HepG2 (cell line): ENCODE results near the gene TMED6. TPM values are rescaled to one million over a fixed set of nuclear protein-coding genes. Genes with fewer than 3 reads are reported as not detected.

ENCODE experiments used
- ATF5 ChIP-seq: sonication (generic); formaldehyde crosslinking; IDR thresholded peaks from 2 replicates; pipeline ENCODE4 v1.4.0; 2020; ENCODE audit warnings: mild to moderate bottlenecking, low read depth, missing genetic modification reagents
- BRD4 ChIP-seq: sonication (generic); formaldehyde crosslinking; IDR thresholded peaks from 2 replicates; pipeline ENCODE4 v1.4.0; 2020; ENCODE audit warnings: missing genetic modification reagents
- CBX1 ChIP-seq: IDR thresholded peaks from one replicate; pipeline ENCODE4 v1.6.1; 2016; ENCODE audit warnings: antibody characterized with exemption, low read depth
- CREB3 ChIP-seq: sonication (generic); formaldehyde crosslinking; IDR thresholded peaks from 2 replicates; pipeline ENCODE4 v1.5.0; 2020; ENCODE audit warnings: missing genetic modification reagents
- DBP ChIP-seq: sonication (generic); formaldehyde crosslinking; IDR thresholded peaks from 2 replicates; pipeline ENCODE4 v1.4.0; 2020; ENCODE audit warnings: missing genetic modification reagents; ENCODE audit errors: not compliant biosample characterization
- EP300 ChIP-seq, 3 experiments: sonication (generic) in 1 of 3; formaldehyde crosslinking in 1 of 3; IDR thresholded peaks; 2 replicates each; pipeline versions ENCODE4 v1.5.1 to v1.6.1; 2011 to 2020; ENCODE audit warnings: low read depth in 2 of 3, low read length in 2 of 3, borderline replicate concordance in 1 of 3, improper control_type of control experiment in 1 of 3, mild to moderate bottlenecking in 1 of 3, missing genetic modification reagents in 1 of 3, moderate library complexity in 1 of 3
- GATAD2A ChIP-seq: IDR thresholded peaks from 2 replicates; pipeline ENCODE4 v1.6.1; 2016
- HBP1 ChIP-seq: IDR thresholded peaks from 2 replicates; pipeline ENCODE4 v1.6.1; 2016; ENCODE audit warnings: low read depth, control low read depth
- LBX2 ChIP-seq: sonication (generic); formaldehyde crosslinking; IDR thresholded peaks from 2 replicates; pipeline ENCODE4 v1.5.0; 2020; ENCODE audit warnings: missing genetic modification reagents, mild to moderate bottlenecking, borderline replicate concordance
- MXD3 ChIP-seq: IDR thresholded peaks from 2 replicates; pipeline ENCODE4 v1.6.1; 2016; ENCODE audit warnings: mild to moderate bottlenecking, missing biosample characterization, missing genetic modification reagents
- NFKBIZ ChIP-seq: IDR thresholded peaks from 2 replicates; pipeline ENCODE4 v1.6.1; 2018; ENCODE audit warnings: missing genetic modification reagents, missing compliant biosample characterization
- PATZ1 ChIP-seq: sonication (generic); formaldehyde crosslinking; IDR thresholded peaks from 2 replicates; pipeline ENCODE4 v1.4.0; 2020; ENCODE audit warnings: missing genetic modification reagents
- RFX1 ChIP-seq: fragments of 450-650 bp; IDR thresholded peaks from 2 replicates; pipeline ENCODE4 v1.6.1; 2017
- TAF15 ChIP-seq: fragments of 200-400 bp; formaldehyde crosslinking; IDR thresholded peaks from one replicate; pipeline ENCODE4 v1.6.1; 2018; ENCODE audit warnings: mild to moderate bottlenecking, low read depth, low read length; ENCODE audit not compliant: poor library complexity, severe bottlenecking
- TOE1 ChIP-seq: sonication (generic); formaldehyde crosslinking; IDR thresholded peaks from 2 replicates; pipeline ENCODE4 v1.4.0; 2020; ENCODE audit warnings: mild to moderate bottlenecking, missing genetic modification reagents
- YEATS2 ChIP-seq: sonication (generic); formaldehyde crosslinking; IDR thresholded peaks from 2 replicates; pipeline ENCODE4 v1.4.0; 2020; ENCODE audit warnings: missing genetic modification reagents, borderline replicate concordance
- ZNF326 ChIP-seq: sonication (generic); formaldehyde crosslinking; IDR thresholded peaks from 2 replicates; pipeline ENCODE4 v1.4.0; 2020; ENCODE audit warnings: missing genetic modification reagents, borderline replicate concordance
- ZNF335 ChIP-seq: sonication (generic); formaldehyde crosslinking; IDR thresholded peaks from 2 replicates; pipeline ENCODE4 v1.4.0; 2020; ENCODE audit warnings: missing genetic modification reagents
- ZNF34 ChIP-seq: sonication (generic); formaldehyde crosslinking; IDR thresholded peaks from 2 replicates; pipeline ENCODE4 v1.4.0; 2020; ENCODE audit warnings: mild to moderate bottlenecking, missing genetic modification reagents, borderline replicate concordance
- ZNF549 ChIP-seq: sonication (generic); formaldehyde crosslinking; IDR thresholded peaks from 2 replicates; pipeline ENCODE4 v1.5.0; 2020; ENCODE audit warnings: missing genetic modification reagents
- ZNF607 ChIP-seq: sonication (generic); formaldehyde crosslinking; IDR thresholded peaks from 2 replicates; pipeline ENCODE4 v1.5.1; 2020; ENCODE audit warnings: missing genetic modification reagents, mild to moderate bottlenecking, borderline replicate concordance
- ZNF761 ChIP-seq: sonication (generic); formaldehyde crosslinking; conservative IDR thresholded peaks from 2 replicates; pipeline ENCODE4 v1.4.0; 2020; ENCODE audit warnings: mild to moderate bottlenecking, missing genetic modification reagents
- ZNF781 ChIP-seq: sonication (generic); formaldehyde crosslinking; IDR thresholded peaks from 2 replicates; pipeline ENCODE4 v1.5.1; 2020; ENCODE audit warnings: borderline replicate concordance, mild to moderate bottlenecking, missing genetic modification reagents; ENCODE audit errors: not compliant biosample characterization
- polyA plus RNA-seq, 8 experiments: library from polyadenylated mRNA; depleted of rRNA in 3 of 8; stranded (reverse) in 7 of 8; unstranded in 1 of 8; fragments of >200 nt; fragmentation: Illumina TruSeq in 4 of 8; extraction: Trizol in 4 of 8; gene quantifications; 2 replicates each; pipeline versions ENCODE4 v1.2.1 to v1.2.3, GENCODE V29; 2011 to 2016; ENCODE audit warnings: low read depth in 4 of 8, missing spikeins in 1 of 8, mixed read lengths in 1 of 8; ENCODE audit not compliant: insufficient read depth in 1 of 8
- total RNA-seq, 5 experiments: library from RNA; depleted of rRNA; stranded (reverse); fragments of >200 nt; fragmentation: Illumina TruSeq; extraction: Trizol; gene quantifications; 2 replicates each; pipeline ENCODE4 v1.2.3, GENCODE V29; 2016; ENCODE audit warnings: low read depth in 1 of 5

TMED6 gene
- total and polyA plus RNA-seq, 2 of the 13 experiments (the other 11 are each of a cell fraction or from before 2014, with no cell fraction given) = 9.8 to 14.4 TPM

GRCh38 chr16:69397821-69398521 is 46.4 kb upstream of the TMED6 start (continued):
- TF ChIP-seq ATF5 (CRISPR knock-in tag) = no peak
- TF ChIP-seq RFX1 = no peak
- no peak for TF ChIP-seq ZNF34 (CRISPR knock-in tag)
- TF ChIP-seq LBX2 (CRISPR knock-in tag) = no peak
- peak in 1 of 2 experiments; percentile 55; a peak in 1 of 4 replicates for TF ChIP-seq EP300 (IDR thresholded peaks at IDR 0.05; ENCODE audit: low read depth in 2 of 2, low read length in 2 of 2)
- no peak for TF ChIP-seq EP300 (CRISPR knock-in tag; IDR thresholded peaks at IDR 0.05; ENCODE audit: borderline replicate concordance)
- TF ChIP-seq ZNF607 (CRISPR knock-in tag) = peak; percentile 82; the same call in 1 of the 2 replicates
- no peak for TF ChIP-seq NFKBIZ (CRISPR knock-in tag)
- TF ChIP-seq BRD4 (CRISPR knock-in tag) = 0 out of 2 replicates have a peak, but pooled peaks have one; percentile 6
- TF ChIP-seq TOE1 (CRISPR knock-in tag) = no peak
- TF ChIP-seq TAF15 = no peak
- 0 out of 2 replicates have a peak, but pooled peaks have one; percentile 51 for TF ChIP-seq YEATS2 (CRISPR knock-in tag)
- peak; percentile 37 for TF ChIP-seq PATZ1 (CRISPR knock-in tag)
- TF ChIP-seq CREB3 (CRISPR knock-in tag) = no peak
- TF ChIP-seq ZNF549 (CRISPR knock-in tag) = no peak
- no peak for TF ChIP-seq CBX1
- peak; percentile 85 for TF ChIP-seq GATAD2A (CRISPR knock-in tag)
- no peak for TF ChIP-seq ZNF781 (CRISPR knock-in tag)
- TF ChIP-seq ZNF761 = no peak
- TF ChIP-seq HBP1 (CRISPR knock-in tag) = peak; percentile 41; the same call in 1 of the 2 replicates
- no peak for TF ChIP-seq MXD3 (CRISPR knock-in tag)
- TF ChIP-seq DBP (CRISPR knock-in tag) = no peak
- no peak for TF ChIP-seq ZNF326 (CRISPR knock-in tag)
- TF ChIP-seq ZNF335 = no peak
